Adipocyte (in vitro differentiated cells): ENCODE results near the gene TNC.
A peak's percentile ranks its signal among the peaks of the same experiment; 100 is the strongest.

Source experiments
- DNase-seq: peaks from one replicate; pipeline ENCODE4 v3.0.0-alpha.2; 2015; ENCODE audit warnings: low read depth
- H3K27me3 ChIP-seq: replicated peaks from 2 replicates; pipeline ENCODE4 v1.7.0; 2013; ENCODE audit warnings: mild to moderate bottlenecking, low read length, moderate library complexity; ENCODE audit not compliant: control insufficient read depth, insufficient read depth
- H3K36me3 ChIP-seq: 2 replicates; pipeline ENCODE4 v1.7.0; 2013; ENCODE audit warnings: low read length, mild to moderate bottlenecking, moderate library complexity; ENCODE audit not compliant: control insufficient read depth, insufficient read depth, severe bottlenecking
- H3K4me1 ChIP-seq: 2 replicates; pipeline ENCODE4 v1.7.0; 2013; ENCODE audit warnings: mild to moderate bottlenecking, low read length, moderate library complexity; ENCODE audit not compliant: control insufficient read depth, insufficient read depth
- H3K4me3 ChIP-seq: 2 replicates; pipeline ENCODE4 v1.7.0; 2013; ENCODE audit warnings: mild to moderate bottlenecking, low read length, moderate library complexity
- H3K9ac ChIP-seq: 2 replicates; pipeline ENCODE4 v1.7.0; 2013; ENCODE audit warnings: mild to moderate bottlenecking, low read length, moderate library complexity
- H3K9me3 ChIP-seq: 2 replicates; pipeline ENCODE4 v1.7.0; 2013; ENCODE audit warnings: mild to moderate bottlenecking, low read length, moderate library complexity; ENCODE audit not compliant: control insufficient read depth

TNC gene

DNA sequence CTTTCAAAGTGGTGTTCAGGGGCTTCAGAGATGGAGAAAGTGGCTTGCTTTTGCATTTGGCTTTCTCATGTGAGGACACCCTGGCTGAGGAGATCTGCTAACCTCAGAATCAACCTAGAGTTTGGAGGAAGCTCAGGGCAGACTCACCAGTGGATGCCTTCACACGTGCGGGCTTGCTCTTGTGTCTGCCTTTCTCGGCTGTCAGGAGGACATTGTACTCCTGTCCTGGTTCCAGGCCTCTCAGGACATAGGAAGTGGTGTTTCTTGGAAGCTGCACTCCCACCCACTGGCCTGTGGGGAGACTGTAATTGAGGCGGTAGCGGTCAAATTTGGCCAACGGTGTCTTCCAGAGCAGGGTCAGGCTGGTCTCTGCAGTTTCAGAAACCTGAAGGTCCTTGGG is 44.5 kb downstream of the TNC start:
- Histone ChIP-seq H3K9me3 (peaks cover 5% of the 10 kb centered on the region), H3K9ac (no peak overlapping the region)

DNA sequence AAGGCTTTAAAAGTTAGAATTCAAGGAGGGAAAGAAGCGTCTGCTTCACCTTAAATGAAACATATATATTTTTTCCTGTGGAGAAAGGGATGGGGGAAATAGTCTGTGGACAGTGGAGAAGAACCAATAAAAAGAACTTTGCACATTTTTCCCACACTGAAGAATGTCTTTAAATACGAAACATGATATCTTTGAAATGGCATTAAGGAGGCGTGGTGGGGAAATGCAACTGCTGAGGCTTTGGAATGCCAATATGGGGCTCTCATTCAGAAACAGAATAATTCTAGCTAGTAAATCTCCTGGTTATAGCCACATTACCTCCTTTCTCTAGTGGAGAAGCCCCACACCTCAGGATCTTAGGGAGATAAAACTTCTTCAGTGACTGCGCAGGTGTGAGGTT is 46.8 kb downstream of the TNC start:
- H3K4me1 ChIP-seq, result no peaks in the 10 kb centered on the region
- H3K9me3 ChIP-seq, result peaks cover 2% of the 10 kb centered on the region
- peaks cover 81% of the 10 kb centered on the region for H3K36me3 ChIP-seq
- DNase-seq, result peak; percentile 59
- H3K9ac ChIP-seq, result no peak overlapping the region
- H3K4me3 ChIP-seq, result no peak overlapping the region
- no peaks in the 10 kb centered on the region for H3K27me3 ChIP-seq

More for the DNA sequence above, 44.5 kb downstream of the TNC start:
- no peaks in the 10 kb centered on the region for H3K27me3 ChIP-seq
- H3K4me3 ChIP-seq, result no peak overlapping the region
- H3K36me3 ChIP-seq, result peaks cover 90% of the 10 kb centered on the region
- DNase-seq, result no peak
- no peaks in the 10 kb centered on the region for H3K4me1 ChIP-seq

DNA sequence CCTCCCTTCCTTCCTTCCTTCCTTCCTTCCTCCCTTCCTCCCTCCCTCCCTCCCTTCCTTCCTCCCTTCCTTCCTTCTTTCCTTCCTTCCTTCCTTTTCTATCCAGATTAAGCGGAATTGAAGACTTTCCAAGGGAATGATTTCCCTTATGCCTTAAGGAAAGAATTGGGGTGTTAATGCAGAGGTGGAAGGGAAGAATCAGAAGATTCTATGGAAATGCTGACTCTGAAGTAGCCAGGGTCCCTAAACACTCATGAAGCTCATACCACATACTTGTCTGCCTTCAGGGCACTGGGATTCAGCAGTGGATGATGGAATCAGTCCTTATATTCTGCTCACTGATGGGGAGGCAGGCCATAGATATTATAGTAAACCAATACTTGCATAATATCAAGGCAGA is 48.2 kb downstream of the TNC start:
- DNase-seq, result no peak
- peaks cover 78% of the 10 kb centered on the region for H3K36me3 ChIP-seq
- H3K9ac ChIP-seq, result no peak overlapping the region
- H3K27me3 ChIP-seq, result no peaks in the 10 kb centered on the region
- no peaks in the 10 kb centered on the region for H3K9me3 ChIP-seq
- H3K4me3 ChIP-seq, result no peak overlapping the region
- H3K4me1 ChIP-seq, result no peaks in the 10 kb centered on the region

DNA sequence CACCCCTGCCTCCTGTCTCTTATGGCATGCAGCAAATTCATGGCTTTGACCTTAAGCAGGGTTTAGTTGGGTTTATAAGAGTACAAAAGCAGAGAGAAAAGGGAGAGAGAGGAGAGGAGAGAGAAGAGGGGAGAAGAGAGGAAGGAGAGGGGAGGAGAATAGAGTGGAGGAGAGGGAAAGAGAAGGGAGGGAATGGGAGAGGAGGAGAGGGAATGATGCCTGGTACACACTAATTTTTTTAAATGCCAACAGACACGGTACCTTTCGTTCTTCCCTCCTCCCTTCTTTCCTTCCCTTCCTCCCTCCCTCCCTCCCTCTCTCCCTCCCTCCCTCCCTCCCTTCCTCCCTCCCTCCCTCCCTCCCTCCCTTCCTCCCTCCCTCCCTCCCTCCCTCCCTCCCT is 48.7 kb downstream of the TNC start:
- H3K9me3 ChIP-seq, result no peaks in the 10 kb centered on the region
- H3K27me3 ChIP-seq, result no peaks in the 10 kb centered on the region
- no peak overlapping the region for H3K9ac ChIP-seq
- H3K4me1 ChIP-seq, result peaks cover under 1% of the 10 kb centered on the region
- peaks cover 78% of the 10 kb centered on the region for H3K36me3 ChIP-seq
- DNase-seq, result no peak
- no peak overlapping the region for H3K4me3 ChIP-seq

DNA sequence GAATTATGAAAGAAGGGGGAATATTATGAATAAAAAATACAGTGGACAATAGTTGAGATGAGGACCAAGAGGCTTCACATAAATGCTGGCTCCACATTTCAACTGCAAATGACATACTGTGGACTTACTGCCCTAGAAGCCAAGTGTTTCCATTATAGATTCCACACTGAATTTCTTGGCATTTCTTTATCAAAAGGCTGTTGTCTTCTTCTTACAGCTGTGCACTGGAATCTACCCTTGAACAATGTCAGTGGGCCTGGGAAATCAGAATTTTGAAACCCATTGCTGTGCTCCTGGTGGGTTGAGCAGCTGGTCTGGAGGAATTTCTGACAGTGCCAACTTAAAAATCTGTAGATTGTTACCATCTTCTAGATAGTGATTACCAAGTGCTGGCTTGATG is 49.9 kb downstream of the TNC start:
- no peak for DNase-seq
- no peaks in the 10 kb centered on the region for H3K9me3 ChIP-seq
- peaks cover 13% of the 10 kb centered on the region for H3K4me1 ChIP-seq
- no peak overlapping the region for H3K4me3 ChIP-seq
- H3K9ac ChIP-seq, result no peak overlapping the region
- H3K36me3 ChIP-seq, result peaks cover 78% of the 10 kb centered on the region
- H3K27me3 ChIP-seq, result no peaks in the 10 kb centered on the region

DNA sequence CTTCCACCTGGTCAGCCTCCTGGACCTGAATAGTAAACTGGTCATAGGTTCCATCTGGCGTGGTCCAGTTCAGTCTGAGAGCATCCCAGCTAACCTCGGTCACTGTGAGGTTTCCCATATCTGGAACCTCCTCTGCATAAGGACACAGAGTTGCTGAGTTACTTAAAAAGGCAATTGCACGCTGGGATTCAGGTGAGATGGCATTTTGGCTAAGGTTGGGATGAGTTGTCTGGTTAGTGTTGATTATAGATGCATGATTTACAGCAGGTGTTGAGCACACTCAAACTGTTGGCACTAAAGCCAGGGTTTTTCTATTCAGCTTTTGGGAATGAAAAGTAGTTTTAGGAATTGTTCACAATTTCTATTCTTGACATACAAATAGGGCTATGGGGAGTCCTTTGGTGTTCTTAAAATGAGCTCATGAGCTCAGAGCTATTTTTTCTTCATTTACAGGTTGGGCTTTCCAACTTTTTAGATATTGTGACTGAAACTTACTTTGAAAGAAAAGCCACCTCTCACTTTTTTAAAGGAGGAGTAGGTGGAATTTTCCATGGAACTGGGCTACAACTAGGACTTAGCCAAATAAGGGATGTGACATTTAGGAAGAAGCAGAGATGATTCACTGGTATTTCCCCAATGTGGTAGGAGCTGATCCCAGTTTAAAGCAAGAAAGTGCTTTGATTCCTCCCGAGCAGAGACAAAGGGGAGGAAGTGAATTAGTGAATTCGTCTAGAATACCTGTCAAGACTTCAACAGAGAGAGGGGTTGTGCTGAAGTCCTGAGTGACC is 54.7 kb downstream of the TNC start:
- DNase-seq, result peak; percentile 56
- no peaks in the 10 kb centered on the region for H3K9me3 ChIP-seq

DNA sequence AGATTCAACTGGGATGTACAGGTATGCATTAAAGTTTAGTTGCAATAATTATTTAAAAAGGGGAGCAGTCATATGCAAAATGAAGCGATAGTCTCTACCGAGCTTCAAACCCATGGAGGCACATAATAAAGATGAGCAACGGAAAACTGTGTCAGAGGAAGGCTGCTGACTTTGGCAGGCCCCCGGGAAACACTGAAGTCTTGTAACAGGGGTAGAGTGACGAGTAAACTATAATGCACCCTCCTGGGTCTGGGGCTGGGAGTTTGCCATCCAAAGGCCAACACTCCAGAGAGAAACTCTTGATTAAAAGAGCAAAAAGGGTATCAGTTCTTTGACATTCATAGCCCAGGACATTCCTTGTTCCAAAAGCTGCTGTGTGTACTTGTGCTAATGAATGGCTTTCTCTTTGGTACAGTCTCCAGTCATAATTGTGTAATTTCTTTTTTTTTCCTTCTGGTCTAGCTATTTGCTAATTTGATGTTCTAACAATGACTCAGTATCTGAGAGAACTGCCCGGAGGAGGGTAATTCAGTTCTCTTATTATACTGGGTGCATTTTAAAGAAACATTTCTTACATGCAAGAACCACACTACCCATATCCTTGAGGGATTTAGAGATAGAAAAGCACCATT is 59.2 kb downstream of the TNC start:
- Histone ChIP-seq H3K36me3 (peaks cover 78% of the 10 kb centered on the region), H3K9me3 (no peaks in the 10 kb centered on the region), H3K27me3 (no peaks in the 10 kb centered on the region), H3K4me3 (no peak overlapping the region), H3K4me1 (peaks cover 37% of the 10 kb centered on the region), H3K9ac (peak overlapping the region; percentile 60)
- DNase-seq, result peak; percentile 90

More for the DNA sequence above, 54.7 kb downstream of the TNC start:
- H3K9ac ChIP-seq, result peak overlapping the region; percentile 54
- H3K27me3 ChIP-seq, result no peaks in the 10 kb centered on the region
- H3K36me3 ChIP-seq, result peaks cover 70% of the 10 kb centered on the region
- H3K4me1 ChIP-seq, result peaks cover 31% of the 10 kb centered on the region
- H3K4me3 ChIP-seq, result peak overlapping the region; percentile 0

DNA sequence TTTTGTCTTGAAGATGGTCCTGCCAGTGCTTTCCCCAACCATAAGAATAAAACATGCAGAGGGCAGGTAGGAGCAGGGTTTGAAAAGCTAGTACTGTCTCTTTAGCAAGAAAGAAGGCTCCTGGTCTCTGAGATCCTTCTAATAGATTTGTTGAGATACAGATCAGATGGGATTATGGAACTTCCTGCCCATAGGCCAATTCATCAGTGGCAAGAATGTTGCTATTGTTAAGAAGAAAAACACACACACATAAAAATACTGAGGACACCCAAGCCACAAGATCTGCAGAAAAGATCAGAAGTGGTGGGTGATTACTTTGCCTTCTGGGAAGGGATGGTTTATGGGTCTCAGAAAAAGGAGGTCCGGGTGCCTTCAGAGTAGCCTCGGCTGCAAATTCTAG is 59.8 kb downstream of the TNC start:
- H3K27me3 ChIP-seq, result no peaks in the 10 kb centered on the region
- H3K9ac ChIP-seq, result peak overlapping the region; percentile 36

DNA sequence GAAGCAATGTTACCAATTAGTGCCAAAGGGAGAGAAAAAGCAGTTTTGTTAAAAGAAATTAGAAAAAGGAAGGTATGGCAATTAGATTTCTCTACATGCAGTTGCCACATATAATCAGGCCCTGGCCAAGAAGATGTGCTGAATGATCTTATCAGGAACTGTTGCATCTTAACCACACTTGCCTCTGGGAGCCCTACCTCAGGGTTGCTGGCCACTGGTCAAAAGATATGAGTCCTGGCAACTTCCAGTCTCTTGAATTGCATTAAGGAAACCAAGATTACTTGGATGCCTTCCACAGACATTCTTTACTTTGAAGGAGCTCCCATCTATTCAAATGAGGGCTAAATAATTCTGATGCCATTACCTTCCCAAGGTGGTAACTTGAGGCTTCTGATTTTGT is 60.4 kb downstream of the TNC start:
- peaks cover 78% of the 10 kb centered on the region for H3K36me3 ChIP-seq
- H3K9ac ChIP-seq, result peak overlapping the region; percentile 36
- H3K9me3 ChIP-seq, result no peaks in the 10 kb centered on the region
- H3K4me3 ChIP-seq, result no peak overlapping the region
- peaks cover 26% of the 10 kb centered on the region for H3K4me1 ChIP-seq
- DNase-seq, result peak; percentile 37
- H3K27me3 ChIP-seq, result no peaks in the 10 kb centered on the region

More for the DNA sequence above, 59.8 kb downstream of the TNC start:
- Histone ChIP-seq H3K36me3 (peaks cover 78% of the 10 kb centered on the region), H3K4me3 (no peak overlapping the region), H3K4me1 (peaks cover 31% of the 10 kb centered on the region), H3K9me3 (no peaks in the 10 kb centered on the region)
- DNase-seq, result no peak

DNA sequence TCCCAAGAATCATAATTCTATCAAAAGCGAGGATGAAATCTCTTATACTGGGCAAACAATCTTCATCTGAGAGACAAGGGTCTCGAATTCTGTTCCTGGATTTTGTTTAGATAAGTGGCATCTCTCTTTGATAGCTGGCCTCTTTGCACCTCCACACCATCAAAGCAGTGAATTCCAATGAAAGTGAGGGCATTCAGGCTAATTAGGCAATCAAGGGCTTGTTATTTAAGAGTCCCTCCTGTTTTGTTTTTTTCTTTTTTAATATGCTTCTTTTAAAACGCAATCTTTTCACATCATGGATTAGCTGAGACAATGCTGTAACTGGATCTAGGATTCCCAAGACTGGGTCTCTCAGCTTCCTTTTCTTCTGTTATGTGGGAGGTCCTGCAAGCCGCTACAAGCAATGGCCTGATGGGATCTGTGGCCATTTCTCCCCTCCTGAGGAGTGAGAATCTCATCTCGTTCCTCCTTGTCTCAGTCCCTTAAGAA is 67.9 kb downstream of the TNC start:
- Histone ChIP-seq H3K9me3 (no peaks in the 10 kb centered on the region), H3K36me3 (peaks cover 96% of the 10 kb centered on the region), H3K4me3 (no peak overlapping the region), H3K27me3 (no peaks in the 10 kb centered on the region), H3K9ac (no peak overlapping the region), H3K4me1 (no peaks in the 10 kb centered on the region)
- no peak for DNase-seq

DNA sequence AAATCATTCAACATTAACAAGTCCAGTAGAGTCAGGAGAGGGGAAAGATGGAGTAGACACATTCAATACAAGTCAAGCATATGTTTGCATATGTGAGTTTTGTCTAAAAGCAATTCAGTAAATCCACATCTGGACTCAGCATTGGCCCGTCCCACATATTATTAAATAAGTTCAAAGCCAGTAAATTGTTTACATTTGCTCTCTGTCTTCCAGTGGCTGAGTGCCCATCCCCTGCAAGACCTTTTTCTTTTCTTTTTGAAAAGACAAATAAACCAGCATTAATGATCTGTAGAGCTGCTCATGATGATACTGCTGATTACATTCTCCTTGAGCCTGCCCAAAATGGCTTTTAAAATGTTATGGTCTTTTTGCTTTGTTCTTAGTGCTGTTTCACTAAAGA is 71.1 kb downstream of the TNC start:
- Histone ChIP-seq H3K36me3 (peaks cover 73% of the 10 kb centered on the region), H3K9ac (no peak overlapping the region), H3K27me3 (no peaks in the 10 kb centered on the region), H3K9me3 (no peaks in the 10 kb centered on the region), H3K4me3 (no peak overlapping the region), H3K4me1 (peaks cover 9% of the 10 kb centered on the region)
- no peak for DNase-seq
